GM21619 (cell line): ENCODE measurements around the gene DHX16.
A peak's percentile ranks its signal among the peaks of the same experiment; 100 is the strongest.
"Not testable (repeated sequence)": the region's sequence is repeated elsewhere in the genome, so short reads cannot be mapped to it uniquely, and the experiment has no call there.

ENCODE experiments used
- ATAC-seq: cut with Tn5 transposase; IDR thresholded peaks from one replicate; pipeline ENCODE4 v1.9.1; 2021; ENCODE audit not compliant: unreplicated experiment

DHX16 gene

GRCh38 chr6:30672445-30673253 lies at the start of gene DHX16:
Gene DHX16 (minus strand): TSS chr6:30673006. CDS start chr6:30672841, 165 bp downstream.
- ATAC-seq: peak; percentile 75

GRCh38 chr6:30722025-30722279 lies 49.1 kb upstream of the DHX16 start:
- ATAC-seq: not testable (repeated sequence)

- ATAC-seq: peak; percentile 25
Measured at GRCh38 chr6:30721198-30722024, 48.6 kb upstream of the DHX16 start.

GRCh38 chr6:30720738-30721197 lies 48.0 kb upstream of the DHX16 start:
- ATAC-seq: no peak

- ATAC-seq: peak; percentile 38
Measured at GRCh38 chr6:30719791-30720737, 47.3 kb upstream of the DHX16 start, which contains the start of gene TUBB. Gene TUBB (plus strand): TSS chr6:30720352. CDS start chr6:30720507, 155 bp downstream.

- no peak for ATAC-seq
Measured at GRCh38 chr6:30719356-30719755, 46.5 kb upstream of the DHX16 start.

- not testable (repeated sequence) for ATAC-seq
Measured at GRCh38 chr6:30717845-30718720, 45.3 kb upstream of the DHX16 start.

GRCh38 chr6:30717129-30717844 lies 44.5 kb upstream of the DHX16 start, which contains the start of gene MDC1:
Gene MDC1 (minus strand): TSS chr6:30717281. CDS start chr6:30715175, 2,106 bp downstream.
- ATAC-seq: peak; percentile 63

- ATAC-seq: no peak
Measured at GRCh38 chr6:30716879-30717128, 44.0 kb upstream of the DHX16 start.

- no peak for ATAC-seq
Measured at GRCh38 chr6:30714263-30714662, 41.5 kb upstream of the DHX16 start.

- ATAC-seq: no peak
Measured at GRCh38 chr6:30712441-30712945, 39.7 kb upstream of the DHX16 start.

GRCh38 chr6:30711758-30712380 lies 39.1 kb upstream of the DHX16 start:
- ATAC-seq: no peak

GRCh38 chr6:30709101-30709868 lies 36.5 kb upstream of the DHX16 start:
- ATAC-seq: no peak

- ATAC-seq: no peak
Measured at GRCh38 chr6:30707281-30707850, 34.6 kb upstream of the DHX16 start.

GRCh38 chr6:30705620-30706019 lies 32.8 kb upstream of the DHX16 start:
- ATAC-seq: no peak

- no peak for ATAC-seq
Measured at GRCh38 chr6:30703821-30704220, 31.0 kb upstream of the DHX16 start.

- no peak for ATAC-seq
Measured at GRCh38 chr6:30703011-30703410, 30.2 kb upstream of the DHX16 start.

- no peak for ATAC-seq
Measured at GRCh38 chr6:30700340-30700739, 27.5 kb upstream of the DHX16 start.
